Inflammatory macrophage treated with lipopolysaccharide for 1 hour (primary cell): ENCODE measurements around the gene PEAK3.

Experiments
- DNase-seq, 2 donors: peaks; one replicate each; pipeline ENCODE4 v3.0.0-alpha.2; 2020 to 2022

PEAK3 gene

DNA sequence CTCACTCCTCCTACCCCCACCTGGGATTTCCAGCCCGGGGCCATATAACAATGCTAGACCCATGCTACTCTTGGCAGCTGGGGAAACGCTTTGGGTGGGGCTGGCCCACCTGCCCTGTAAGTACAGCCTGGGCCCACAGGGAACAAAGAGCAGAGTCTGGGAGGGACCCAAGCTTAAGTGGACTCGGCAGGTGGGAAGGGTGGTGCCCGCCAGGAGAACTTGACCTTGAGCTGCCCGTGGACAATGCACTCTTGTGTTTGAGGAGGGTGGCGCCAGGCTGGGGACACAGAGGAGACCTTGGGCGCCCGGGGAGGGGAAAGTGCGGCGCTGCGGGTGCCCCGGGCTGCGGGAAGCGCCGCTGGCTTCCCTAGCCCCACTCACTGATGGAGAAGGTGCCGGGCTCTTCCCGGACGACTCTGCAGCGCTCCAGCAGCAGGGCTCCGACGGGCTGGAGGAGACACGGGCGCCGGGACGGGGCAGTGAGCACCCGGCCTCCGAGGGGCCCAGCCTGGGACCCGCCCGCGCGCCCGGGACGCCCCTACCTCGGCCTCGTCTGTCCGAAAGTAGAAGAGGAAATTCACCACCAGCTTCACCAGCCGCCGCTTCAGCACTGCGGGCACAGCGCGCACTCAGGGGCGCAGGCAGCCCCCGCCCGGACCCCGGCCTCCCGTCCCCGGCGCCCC is 46.5 kb downstream of the PEAK3 start:
- DNase-seq: peak in 1 of 2 donors; percentile 16

DNA sequence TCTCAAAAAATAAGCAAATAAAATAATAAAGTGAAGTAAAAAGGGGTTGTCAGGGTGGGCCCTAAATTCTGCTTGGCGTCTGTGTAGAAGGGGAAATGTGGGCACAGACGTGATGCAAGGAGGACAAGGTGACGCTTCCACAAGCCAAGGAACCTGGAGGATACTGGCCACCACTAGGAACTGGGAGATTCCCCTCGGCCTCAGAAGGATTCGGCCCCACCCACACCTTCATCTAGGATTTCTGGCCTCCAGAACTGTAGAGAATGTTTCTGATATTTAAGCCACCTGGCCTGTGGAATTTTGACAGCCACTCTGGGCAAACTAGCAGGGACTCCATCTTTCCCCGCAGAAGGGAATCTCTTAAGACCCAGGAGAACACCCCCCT is 47.0 kb downstream of the PEAK3 start:
- DNase-seq: peak; percentile 34 to 46

DNA sequence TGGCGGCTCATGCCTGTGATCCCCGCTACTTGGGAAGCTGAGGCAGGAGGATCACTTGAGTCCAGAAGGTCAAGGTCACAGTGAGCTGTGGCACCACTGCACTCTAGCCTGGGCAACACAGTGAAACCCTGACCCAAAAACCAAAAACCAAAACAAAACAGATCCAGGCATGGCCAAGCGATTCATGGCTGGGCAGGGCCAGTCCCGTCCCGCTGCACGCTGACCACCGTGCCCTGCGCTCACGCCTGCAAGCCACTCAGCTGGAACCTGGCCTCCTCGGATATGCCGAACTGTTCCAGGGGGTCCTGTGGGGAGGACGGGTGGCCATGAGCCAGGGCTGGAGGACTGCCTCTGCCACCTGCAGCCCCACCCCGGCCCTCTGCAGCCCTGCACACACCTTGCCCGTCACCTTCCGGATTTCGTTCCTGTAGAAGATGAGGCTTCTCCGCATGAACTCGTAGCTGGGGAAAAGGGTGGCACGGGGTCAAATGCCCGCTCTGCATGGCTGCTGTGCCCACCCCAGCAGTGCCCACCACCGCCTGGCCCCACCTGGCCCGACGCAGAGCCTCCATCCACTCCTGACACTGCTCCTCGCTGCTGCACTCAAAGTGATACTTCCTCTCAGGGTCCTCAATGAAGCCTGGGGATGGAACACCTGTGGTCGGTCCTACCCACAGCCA is 48.2 kb downstream of the PEAK3 start:
- no peak for DNase-seq

DNA sequence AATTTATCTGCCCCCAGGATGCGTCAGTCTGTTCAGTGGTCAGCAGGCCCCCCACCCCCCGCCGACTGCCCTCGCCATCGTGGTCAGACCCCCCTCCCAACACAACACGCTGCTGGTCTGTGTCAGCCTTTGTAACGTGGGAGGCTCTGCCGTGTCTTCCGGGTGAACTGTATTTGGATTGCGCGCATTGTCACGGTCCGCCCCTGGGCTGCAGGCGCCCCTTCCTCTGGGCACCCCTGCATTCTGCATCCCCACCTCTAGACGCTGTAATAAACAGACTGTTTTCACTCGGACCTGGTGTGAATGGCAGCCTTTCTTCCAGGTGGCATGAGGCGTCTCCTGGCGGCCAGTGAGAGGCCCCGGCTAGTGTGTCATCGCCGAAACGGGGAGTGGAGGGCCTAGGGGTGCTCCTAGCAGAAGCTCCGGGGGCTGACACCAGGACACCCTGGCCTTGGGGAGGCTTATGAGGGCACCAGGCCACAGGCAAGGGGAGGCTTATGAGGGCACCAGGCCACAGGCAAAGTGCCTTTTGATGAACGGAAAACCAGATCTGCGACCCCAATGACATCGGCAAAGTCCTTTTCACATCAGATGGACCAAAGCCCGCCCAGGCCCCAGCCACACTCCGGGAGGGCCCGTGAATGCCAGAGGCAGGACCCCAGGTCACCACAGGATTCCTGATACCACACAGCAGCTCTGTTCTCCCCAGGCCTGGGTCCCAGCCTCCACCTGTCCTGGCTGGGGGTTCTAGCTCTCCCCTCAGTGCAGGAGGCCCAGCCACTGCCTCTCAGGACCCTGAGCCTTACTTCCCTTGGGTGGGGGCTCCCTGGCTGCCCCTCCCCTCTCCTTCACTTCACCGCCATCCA is 49.5 kb downstream of the PEAK3 start:
- no peak for DNase-seq

DNA sequence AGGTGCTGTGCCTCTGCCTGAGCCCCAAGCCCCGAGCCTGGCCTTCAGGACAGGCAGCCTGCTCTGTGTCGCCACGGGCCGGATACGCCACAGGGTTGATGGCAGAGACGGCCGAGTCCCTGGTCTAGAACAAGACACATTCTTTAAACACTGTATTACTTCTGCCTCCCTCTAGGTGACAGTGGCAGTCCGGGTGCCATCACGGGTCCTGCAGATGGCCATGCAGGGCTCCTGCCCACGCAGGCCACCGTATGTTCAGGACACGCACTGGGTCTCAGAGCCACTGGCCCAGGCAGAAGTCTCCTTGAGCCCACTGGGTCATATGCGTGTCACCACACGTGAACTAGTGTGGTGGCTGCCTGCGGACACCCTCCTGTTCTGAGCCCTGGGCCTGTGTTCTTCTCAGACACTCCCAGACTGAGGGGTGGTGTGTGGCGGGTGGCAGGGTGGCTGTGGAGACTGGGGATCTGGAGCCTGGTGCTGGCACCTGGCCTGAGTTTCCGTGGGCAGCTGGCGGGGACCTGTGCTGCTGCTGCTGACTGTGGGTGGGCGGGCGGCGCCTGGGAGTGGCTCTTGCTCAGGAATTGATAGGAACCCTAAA is 50.3 kb downstream of the PEAK3 start:
- peak in 1 of 2 donors; percentile 22 for DNase-seq

DNA sequence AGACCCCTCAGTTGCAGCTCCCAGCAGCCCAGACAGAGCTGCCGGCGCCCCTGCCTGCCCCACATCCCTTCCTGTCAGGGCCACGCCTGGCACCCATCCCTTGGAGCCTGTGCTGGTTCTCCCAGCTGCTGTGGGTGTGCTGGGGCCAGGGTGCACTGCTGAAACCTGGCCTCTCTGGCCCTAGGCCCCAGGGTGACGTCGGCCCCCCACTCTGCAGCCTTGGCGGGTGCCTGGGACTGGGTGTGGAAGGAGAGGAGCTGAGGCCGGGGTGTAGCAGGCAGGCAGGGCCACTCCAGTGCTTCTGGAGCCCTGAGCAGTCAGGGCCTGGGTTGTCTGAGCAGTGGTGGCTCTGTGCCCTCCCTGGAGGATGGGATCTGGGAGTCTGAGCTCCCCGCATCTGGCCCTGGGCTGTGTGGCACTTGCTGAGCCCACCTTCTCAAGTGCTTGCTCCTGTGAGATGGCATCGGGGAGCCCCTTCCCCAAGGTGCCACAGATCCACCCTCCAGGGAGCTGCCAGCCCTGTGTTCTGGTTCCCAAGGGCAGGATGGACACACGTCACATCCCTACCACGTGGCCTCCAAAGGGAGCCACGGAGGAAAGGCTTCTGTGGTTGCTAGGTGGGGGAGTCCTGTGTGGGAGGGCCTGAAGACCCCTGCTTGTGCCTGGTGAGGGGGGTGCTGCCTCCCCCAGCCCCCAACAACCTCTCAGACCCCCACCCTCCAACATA is 51.0 kb downstream of the PEAK3 start:
- DNase-seq: no peak

DNA sequence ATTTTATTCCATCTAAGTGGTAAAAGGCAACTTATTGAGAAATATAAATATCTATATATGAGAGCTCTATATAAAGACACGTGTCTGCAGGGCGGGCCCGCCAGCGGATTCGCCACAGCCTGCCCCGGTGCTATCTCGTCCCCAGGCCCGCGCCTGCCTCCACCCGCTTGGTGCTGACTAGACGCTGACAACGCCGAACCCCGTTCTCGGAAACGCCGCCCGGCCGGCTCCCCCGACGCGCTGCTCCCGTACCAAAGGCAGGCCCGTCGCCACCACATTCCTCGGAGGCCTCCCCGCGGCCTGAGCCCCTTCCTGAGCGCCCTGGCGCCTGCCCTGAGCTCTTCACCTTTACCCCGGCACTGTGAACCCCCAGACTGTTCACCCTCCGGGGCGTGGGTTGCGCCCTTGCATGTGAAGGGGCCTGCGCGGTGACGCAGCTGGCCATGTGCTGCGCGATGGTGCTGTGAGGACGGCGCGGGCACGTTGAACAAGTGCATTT is 51.9 kb downstream of the PEAK3 start:
- no peak for DNase-seq

DNA sequence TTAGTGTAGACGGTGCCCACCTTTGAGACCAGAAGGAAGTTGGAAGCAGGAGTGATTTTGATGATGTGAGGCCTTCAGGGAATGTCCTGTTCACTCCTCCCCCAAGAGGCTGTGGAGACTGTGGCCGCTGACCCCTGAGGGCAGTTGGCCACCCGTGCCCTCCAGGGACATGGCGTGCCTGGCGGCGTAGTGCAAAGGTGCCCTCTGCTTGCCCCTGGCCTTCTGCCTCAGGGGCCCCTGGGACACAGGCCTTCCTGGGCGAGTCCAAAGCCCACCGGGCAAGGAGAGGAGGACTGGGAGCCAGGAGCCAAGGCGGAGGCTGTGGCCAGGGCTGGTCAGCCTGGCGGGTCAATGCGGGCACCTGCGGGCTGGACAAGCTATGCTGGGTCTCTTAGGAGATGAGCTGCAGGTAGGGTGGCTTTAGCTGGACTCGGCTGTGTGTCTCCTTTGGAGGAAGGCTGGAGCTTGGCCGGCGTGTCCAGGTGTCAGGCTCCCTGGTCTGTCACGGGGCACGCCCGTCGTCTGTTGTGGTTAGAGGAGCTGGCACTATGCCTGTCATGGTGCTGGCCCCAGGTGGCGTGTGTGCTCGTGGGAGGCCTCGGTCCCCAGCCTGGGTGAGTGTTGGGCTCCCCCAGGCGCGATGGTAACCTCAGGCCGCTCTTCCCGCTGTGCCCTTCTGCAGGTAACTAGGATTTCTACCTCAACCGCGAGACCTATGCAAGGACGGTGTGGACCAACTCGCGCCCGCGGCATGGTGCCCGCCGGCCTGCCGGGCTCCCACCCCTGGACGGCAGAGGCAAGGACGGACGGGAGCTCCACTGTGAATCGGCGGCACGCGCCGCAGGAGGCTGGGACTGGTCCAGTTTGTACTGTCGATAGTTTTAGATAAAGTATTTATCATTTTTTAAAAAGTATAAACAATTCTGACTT is 52.6 kb downstream of the PEAK3 start:
- DNase-seq: no peak

DNA sequence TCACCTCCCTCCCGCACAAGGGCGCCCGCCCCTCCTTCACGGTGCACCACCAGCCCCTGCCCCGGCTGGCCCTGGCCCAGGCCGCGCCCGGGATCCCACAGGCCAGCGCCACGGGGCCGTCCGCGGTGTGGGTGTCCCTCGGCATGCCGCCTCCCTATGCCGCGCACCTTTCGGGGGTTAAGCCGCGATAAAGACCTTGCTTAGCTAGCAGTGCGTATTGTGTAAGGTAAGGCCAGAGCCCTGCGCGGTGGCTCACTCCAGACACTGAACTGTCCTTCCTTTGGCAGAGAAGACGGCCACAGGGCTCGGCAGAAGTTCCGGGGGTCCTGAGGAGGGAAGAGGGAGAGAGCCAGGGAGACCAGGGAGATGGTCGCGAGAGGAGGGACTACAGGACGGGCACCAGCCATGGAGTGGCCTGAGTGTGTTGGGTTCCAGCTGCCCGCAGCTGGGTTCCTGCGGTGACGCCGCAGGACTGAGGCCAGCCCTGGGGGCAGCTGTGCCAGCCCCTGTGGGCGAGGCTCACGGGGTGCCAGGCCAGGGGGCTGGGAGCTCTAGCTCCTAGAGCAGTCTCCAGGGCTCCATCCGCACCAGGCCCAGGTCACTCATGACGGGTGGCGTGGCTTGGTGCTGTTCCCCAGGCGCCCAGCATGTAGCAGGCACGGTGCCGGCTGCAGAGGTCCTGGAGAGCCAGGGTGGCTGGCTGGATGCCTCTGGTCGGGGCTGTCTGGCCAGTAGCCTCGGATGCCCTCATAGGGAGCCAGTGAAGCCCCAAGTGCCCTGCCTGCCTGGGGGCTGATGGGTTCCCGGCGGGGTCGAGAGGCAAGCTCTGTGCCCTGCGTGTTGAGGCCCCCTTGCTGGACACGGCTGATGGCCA is 53.6 kb downstream of the PEAK3 start:
- no peak for DNase-seq

DNA sequence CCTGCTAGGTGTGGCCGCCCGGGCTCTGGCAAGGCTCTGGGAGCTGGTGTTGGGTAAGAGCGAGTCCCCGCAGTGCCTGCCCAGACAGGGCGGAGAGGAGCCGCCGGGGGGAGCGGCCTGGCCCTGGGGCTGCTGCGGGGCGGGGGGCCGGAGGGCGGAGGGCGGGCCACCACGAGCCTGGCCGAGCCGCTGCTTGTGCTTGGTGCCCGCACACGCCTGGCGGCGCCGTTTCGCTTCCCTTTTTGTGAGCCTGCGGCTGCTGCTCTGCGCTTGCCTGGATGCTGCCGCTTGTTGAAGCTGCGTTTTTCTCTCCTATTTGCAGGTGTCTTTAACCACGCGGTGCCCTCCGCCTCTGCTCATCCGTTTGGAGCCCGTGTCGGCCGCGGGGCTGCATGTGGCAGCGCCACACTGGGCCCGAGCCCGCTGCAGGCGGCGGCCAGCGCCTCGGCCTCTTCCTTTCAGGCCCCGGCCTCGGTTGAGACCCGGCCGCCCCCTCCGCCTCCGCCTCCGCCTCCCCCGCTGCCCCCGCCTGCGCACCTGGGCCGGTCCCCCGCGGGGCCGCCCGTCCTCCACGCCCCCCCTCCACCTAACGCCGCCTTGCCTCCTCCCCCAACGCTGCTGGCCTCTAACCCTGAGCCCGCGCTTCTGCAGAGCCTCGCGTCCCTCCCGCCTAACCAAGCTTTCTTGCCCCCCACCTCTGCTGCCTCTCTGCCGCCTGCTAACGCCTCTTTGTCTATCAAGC is 54.4 kb downstream of the PEAK3 start:
- DNase-seq: peak in 1 of 2 donors; percentile 27

DNA sequence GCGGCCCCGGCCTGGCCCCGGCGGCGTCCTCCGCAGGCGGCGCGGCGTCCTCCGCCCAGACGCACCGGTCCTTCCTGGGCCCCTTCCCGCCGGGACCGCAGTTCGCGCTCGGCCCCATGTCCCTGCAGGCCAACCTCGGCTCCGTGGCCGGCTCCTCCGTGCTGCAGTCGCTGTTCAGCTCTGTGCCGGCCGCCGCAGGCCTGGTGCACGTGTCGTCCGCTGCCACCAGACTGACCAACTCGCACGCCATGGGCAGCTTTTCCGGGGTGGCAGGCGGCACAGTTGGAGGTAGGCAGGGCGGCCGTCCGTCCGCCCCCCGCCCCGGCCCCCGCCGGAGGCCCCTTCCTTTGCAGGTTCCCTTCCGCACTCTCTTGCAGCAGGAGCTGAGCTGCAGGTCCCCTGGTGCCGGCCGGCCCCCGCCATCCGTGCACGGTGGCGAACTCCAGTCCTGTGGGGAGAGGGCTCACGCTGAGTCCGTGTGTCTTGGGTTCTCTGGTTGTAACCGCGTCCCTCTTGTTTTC is 55.1 kb downstream of the PEAK3 start:
- DNase-seq: no peak

DNA sequence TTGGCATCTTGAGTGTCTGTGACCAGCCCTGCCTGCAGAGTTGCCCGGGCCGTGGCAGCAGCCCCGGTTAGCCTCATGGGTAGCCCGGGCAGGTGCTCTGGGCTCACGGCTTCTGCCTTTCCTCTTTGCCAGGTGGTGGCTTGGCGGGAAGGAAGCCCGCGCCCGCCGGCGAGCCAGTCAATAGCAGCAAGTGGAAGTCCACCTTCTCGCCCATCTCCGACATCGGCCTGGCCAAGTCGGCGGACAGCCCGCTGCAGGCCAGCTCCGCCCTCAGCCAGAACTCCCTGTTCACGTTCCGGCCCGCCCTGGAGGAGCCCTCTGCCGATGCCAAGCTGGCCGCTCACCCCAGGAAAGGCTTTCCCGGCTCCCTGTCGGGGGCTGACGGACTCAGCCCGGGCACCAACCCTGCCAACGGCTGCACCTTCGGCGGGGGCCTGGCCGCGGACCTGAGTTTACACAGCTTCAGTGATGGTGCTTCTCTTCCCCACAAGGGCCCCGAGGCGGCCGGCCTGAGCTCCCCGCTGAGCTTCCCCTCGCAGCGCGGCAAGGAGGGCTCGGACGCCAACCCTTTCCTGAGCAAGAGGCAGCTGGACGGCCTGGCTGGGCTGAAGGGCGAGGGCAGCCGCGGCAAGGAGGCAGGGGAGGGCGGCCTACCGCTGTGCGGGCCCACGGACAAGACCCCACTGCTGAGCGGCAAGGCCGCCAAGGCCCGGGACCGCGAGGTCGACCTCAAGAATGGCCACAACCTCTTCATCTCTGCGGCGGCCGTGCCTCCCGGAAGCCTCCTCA is 55.7 kb downstream of the PEAK3 start:
- DNase-seq: no peak

DNA sequence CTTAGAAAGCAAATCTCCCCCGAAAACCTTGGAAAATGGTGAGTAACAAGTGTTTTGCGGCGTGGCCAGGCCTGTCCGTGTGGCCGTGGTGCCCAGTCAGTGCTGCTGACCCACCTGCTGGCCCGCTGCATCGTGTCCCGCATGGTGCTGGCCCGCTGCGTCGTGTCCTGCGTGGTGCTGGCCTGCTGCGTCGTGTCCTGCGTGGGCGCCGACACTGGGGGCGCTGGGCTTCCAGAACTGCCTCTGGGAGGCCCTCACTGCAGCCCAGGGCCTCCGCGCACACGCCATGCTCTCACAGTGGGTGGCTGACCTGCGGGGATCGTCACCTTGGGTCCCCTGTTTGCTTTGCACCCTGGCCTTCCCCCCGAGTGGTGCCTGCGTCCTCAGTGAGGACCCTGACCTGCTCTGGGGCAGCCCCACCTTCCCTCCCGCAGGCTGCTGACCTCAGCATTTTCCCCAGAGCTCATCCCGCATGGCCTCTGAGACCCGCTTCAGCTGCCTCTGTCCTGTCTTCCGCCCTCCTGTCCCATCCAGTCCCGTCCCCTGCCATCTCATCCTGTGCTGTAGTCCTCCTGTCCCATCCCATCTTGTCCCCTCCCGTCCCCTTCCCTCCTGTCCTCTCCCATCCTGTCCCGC is 56.4 kb downstream of the PEAK3 start:
- no peak for DNase-seq

DNA sequence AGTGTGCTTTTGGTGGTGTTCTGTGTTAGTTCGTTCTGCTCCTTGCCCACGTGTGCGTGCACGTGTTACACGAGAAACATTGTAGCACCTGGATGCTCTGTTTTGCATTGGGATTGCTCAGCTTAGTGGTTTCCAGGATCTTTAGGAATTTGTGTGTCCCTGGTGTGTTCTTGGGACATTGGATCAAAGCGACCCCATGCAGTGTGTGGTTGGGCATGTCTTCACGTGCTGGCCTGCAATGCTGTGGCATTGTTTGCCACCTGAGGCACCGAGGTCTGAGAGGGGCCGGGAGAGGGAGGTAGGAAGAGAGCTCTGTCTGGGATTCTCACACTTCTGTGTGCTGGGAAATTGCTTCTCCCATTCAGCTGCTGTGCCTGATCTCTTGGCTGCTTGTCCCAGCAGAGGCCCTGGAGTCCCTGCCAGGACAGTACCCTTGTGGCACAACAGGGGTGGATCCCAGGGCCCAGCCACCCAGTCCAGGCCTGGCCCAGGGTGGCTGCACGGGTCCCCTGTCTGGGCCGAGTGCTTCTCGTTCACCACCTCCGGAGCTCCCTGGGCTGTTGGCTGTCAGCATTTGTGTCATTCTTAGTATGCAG is 57.1 kb downstream of the PEAK3 start:
- DNase-seq: no peak
